Urinary bladder (tissue), 4 donors: ENCODE measurements around the gene NGLY1. TPM values are rescaled to one million over a fixed set of nuclear protein-coding genes. Genes with fewer than 3 reads are reported as not detected.

ENCODE experiments used
- DNase-seq: peaks from one replicate; pipeline ENCODE4 v3.0.0-alpha.2; 2015; ENCODE audit errors: extremely low spot score
- H3K27ac ChIP-seq: one replicate; pipeline ENCODE4 v1.5.1; 2013; ENCODE audit warnings: low read depth, mild to moderate bottlenecking, moderate library complexity
- H3K36me3 ChIP-seq: one replicate; pipeline ENCODE4 v1.6.1; 2013; ENCODE audit warnings: mild to moderate bottlenecking, moderate library complexity; ENCODE audit not compliant: insufficient read depth
- H3K4me1 ChIP-seq: one replicate; pipeline ENCODE4 v1.6.1; 2013; ENCODE audit warnings: mild to moderate bottlenecking, moderate library complexity; ENCODE audit not compliant: insufficient read depth
- H3K4me3 ChIP-seq: one replicate; pipeline ENCODE4 v1.5.1; 2013; ENCODE audit warnings: low read depth, low read length
- WGBS: extraction: QIAGEN DNeasy Blood & Tissue Kit; methylation state at CpG from one replicate; pipeline ENCODE4 v1.1.7; 2013; 5-methylcytosine and 5-hydroxymethylcytosine counted together
- polyA plus RNA-seq: library from polyadenylated mRNA; stranded (reverse); fragments of 200-250 nt; gene quantifications from one replicate; pipeline ENCODE4 v1.2.3, GENCODE V29; 2013
- total RNA-seq: library from RNA; depleted of rRNA; stranded (reverse); fragments of >200 nt; gene quantifications from one replicate; pipeline ENCODE4 v1.2.3, GENCODE V29; 2014
- donor health status: healthy with polysubstance abuse.
- donor health status: healthy.

NGLY1 gene
- total and polyA plus RNA-seq, 2 donors, result 14.6 to 59.6 TPM

DNA sequence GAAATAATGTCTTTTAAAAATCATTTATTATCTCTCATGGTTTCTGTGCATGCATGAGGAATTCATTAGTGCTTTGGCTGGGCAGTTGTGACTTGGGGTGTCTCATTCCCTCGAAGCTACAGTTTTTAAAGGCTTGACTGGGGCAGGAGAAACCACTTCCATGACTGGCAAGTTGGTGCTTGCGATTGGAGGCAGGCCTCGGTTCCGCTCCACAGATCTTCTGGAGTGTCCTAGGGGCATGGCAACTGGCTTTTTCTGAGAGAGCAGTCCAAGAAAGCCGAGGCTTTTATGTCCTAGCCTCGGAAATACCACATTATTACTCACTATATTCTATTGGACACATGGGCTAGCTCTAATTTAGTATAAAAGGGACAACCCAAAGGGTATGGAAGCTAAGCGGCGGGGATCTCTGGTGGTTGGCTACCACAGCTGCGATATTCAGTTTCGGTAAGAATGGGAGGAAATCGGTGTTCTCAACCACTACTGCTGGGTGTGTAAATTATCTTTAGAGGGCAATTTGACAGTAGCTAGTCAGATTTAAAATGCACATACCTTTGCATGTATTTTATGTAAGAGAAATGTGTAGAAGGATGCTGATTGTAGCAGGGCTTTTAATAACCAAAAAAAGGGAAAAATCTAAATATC, 69.8 kb downstream of the NGLY1 start:
- Histone ChIP-seq H3K4me3 (no peak overlapping the region), H3K27ac (no peak overlapping the region), H3K4me1 (no peaks in the 10 kb centered on the region), H3K36me3 (no peaks in the 10 kb centered on the region)
- no peak for DNase-seq
- WGBS, result 89% methylated on average over 11 of the region's 11 CpGs

DNA sequence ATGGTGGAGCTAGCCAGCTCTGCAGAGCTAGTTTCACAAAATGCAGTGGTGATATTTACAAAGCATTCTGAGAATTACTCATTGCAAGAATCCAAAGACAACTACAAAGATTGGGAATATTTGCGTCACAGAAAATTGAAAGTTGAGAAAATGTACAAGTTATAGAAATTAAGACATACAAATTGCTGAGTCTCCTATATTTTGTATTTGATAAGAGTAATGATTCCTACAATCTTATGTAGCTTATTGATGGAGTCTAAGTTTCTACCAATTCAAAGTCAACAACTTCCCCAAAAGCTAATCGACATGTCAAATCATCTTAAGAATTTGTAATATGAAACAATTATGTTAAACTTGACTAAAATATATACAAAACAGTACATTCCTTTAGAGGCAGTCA, 72.2 kb downstream of the NGLY1 start:
- 97% methylated on average over 2 of the region's 2 CpGs for WGBS
- no peak for DNase-seq

DNA sequence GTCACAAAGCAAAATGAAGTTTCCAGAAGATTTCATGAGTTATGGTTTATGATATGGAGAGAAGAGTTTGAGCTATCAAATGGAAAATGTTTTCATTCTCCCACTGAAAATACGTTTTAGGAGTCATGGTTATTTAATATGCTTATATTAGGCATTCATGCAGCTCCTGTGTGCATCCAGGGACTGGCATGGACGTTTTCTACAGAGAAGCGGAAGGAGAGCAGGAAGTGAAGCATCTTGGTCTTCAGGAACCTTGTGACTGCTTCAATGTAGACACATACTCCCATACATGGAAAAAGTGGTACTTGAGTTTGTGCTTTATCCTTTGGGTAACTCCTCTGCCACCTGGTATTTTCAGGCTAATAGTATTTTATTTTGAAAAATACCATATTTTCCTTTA, 75.2 kb downstream of the NGLY1 start:
- H3K36me3 ChIP-seq, result no peaks in the 10 kb centered on the region
- no peak overlapping the region for H3K4me3 ChIP-seq
- no peak overlapping the region for H3K27ac ChIP-seq
- DNase-seq, result no peak
- WGBS, result 59% methylated on average over 3 of the region's 3 CpGs
- no peaks in the 10 kb centered on the region for H3K4me1 ChIP-seq

More for the DNA sequence above, 72.2 kb downstream of the NGLY1 start:
- Histone ChIP-seq H3K4me3 (no peak overlapping the region), H3K36me3 (no peaks in the 10 kb centered on the region), H3K4me1 (no peaks in the 10 kb centered on the region), H3K27ac (no peak overlapping the region)

DNA sequence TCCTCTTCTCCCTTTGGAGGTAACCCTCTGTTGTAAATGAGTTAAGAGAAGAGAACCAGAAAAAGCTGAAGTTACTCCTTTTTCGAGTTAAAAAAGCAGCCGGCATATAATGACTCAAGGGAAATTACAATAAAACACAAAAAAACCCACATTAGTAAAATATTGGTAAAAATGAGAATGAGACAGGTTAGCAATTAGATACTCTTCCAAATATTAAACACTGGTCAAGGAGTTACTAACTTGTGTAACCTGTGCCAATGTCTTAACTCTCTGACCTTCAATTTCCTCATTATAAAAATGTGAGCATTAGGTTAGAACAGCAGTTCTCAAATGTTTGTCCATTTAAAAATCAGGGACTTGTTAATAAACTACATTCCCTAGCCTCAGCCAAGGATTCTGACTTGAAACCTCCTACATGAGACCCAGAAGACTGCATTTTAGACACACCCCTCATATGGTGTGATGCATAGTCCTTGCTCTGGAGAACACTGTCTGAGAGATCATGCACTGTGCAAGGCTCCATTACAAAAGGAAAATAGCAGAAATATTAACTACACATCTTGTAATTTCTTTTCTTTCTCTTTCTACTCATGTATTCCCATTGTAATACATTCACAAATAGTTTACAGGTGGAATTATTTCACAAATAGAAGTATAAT, 75.8 kb downstream of the NGLY1 start:
- Histone ChIP-seq H3K4me3 (no peak overlapping the region), H3K27ac (no peak overlapping the region), H3K36me3 (no peaks in the 10 kb centered on the region), H3K4me1 (no peaks in the 10 kb centered on the region)
- DNase-seq, result no peak
- 94% methylated on average over 2 of the region's 2 CpGs for WGBS

DNA sequence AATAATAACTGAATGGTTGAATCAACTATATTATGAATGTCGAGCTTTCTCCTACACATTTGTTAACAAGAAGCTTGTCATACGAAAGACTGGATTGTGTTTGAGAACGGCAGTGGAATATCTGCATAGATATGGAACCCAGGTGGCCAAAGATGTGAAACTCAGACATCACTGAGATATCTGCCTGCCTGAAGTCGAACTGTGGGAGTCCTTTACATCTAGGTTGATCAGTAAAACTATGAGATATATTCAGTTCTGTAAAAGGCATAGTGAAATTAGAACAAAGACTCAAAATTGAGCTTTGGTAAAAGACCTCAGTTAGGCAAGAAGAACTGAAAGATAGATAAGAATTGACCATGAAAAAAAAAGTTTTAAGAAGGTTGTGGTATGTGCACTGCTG, 77.0 kb downstream of the NGLY1 start:
- Histone ChIP-seq H3K27ac (no peak overlapping the region), H3K36me3 (no peaks in the 10 kb centered on the region), H3K4me3 (no peak overlapping the region), H3K4me1 (no peaks in the 10 kb centered on the region)
- no peak for DNase-seq
- WGBS, result 76% methylated on average over 4 of the region's 4 CpGs

DNA sequence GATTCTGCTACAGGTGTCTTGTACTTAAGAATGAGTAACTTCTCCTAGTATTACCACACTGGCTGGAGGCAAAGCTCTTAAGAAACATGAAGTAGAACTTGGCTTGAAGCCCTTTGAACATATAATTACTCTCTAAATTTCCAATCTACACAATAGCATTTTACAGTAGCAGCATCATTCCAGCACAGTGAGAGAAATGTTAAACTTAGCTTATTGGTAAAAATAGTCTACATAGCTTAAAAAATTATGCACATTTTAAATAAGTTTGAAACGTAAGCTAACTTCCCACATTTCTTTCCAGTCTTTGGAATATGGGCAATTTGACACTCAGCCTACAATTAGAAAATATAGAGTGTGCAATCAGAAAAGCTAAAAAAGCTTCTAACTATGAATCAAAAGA, 85.7 kb downstream of the NGLY1 start:
- WGBS, result 66% methylated on average over 1 of the region's 1 CpG
- H3K4me1 ChIP-seq, result no peaks in the 10 kb centered on the region
- no peak overlapping the region for H3K27ac ChIP-seq
- no peak for DNase-seq
- no peak overlapping the region for H3K4me3 ChIP-seq
- H3K36me3 ChIP-seq, result no peaks in the 10 kb centered on the region

DNA sequence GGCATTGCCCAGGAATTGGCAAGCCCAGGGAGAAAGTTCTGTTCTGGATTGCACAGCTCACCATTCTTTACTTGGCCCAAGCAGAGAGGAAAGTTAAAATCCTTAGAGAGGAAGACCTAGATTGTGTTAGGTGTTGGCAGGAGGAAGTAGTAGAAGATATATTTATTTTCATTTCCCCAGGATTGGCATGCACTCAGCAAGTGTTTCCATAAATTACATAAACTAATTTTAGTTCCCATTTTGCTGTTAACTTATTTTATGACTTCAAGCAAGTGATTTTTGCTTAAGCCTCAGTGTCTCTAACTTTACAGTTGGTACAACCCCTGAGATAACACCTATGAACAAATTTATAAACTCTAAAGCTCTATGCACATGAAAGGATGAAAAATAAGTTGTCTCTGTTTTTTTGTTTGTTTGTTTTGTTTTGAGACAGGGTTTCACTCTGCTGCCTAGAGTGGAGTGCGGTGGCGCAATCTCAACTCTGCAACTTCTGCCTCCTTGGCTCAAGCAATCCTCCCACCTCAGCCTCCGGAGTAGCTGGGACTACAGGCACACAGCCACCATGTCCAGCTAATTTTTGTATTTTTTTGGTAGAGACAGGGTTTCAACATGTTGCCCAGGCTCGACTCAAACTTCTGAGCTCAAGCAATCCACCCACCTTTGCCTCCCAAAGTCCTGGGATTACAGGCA, 87.4 kb downstream of the NGLY1 start:
- WGBS, result 88% methylated on average over 4 of the region's 4 CpGs
- H3K4me3 ChIP-seq, result no peak overlapping the region
- no peak for DNase-seq
- H3K4me1 ChIP-seq, result no peaks in the 10 kb centered on the region
- H3K27ac ChIP-seq, result no peak overlapping the region
- no peaks in the 10 kb centered on the region for H3K36me3 ChIP-seq

DNA sequence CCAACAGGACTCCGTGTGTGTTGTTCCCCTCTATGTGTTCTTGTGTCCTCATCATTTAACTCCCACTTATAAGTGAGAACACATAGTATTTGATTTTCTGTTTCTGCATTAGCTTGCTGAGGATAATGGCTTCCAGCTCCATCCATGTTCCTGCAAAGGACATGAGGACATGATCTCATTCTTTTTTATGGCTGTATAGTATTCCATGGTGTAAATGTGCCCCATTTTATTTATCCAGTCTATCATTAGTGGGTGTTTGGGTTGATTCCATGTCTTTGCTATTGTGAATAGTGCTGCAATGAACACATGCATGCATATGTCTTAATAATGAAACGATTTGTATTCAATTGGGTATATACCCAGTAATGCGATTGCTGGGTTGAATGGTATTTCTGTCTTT, 90.0 kb downstream of the NGLY1 start:
- Histone ChIP-seq H3K4me1 (peaks cover 2% of the 10 kb centered on the region), H3K4me3 (no peak overlapping the region), H3K27ac (no peak overlapping the region), H3K36me3 (no peaks in the 10 kb centered on the region)
- no peak for DNase-seq
- WGBS, result 84% methylated on average over 3 of the region's 3 CpGs

DNA sequence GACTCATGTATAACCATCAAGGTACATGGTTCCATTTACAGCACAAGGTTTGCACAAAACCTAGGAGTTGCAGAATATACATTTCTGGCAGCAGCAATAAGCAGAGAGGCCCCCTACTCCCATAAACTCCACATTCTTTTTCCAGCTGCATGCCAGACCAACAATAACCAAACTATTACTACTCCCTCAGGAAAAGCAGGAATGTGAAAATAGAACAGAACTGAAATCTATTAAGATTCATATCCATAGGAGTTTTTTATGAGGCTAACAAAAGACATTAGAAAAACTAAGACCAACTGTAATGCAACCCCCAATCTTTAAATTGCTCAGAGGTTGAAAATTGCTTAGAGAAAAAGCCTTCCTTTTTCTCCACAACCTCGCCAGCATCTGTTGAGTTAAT, 90.9 kb downstream of the NGLY1 start:
- peaks cover 2% of the 10 kb centered on the region for H3K4me1 ChIP-seq
- WGBS, result 77% methylated on average over 1 of the region's 1 CpG
- peak; percentile 45 for DNase-seq
- H3K4me3 ChIP-seq, result no peak overlapping the region
- no peaks in the 10 kb centered on the region for H3K36me3 ChIP-seq
- H3K27ac ChIP-seq, result no peak overlapping the region

DNA sequence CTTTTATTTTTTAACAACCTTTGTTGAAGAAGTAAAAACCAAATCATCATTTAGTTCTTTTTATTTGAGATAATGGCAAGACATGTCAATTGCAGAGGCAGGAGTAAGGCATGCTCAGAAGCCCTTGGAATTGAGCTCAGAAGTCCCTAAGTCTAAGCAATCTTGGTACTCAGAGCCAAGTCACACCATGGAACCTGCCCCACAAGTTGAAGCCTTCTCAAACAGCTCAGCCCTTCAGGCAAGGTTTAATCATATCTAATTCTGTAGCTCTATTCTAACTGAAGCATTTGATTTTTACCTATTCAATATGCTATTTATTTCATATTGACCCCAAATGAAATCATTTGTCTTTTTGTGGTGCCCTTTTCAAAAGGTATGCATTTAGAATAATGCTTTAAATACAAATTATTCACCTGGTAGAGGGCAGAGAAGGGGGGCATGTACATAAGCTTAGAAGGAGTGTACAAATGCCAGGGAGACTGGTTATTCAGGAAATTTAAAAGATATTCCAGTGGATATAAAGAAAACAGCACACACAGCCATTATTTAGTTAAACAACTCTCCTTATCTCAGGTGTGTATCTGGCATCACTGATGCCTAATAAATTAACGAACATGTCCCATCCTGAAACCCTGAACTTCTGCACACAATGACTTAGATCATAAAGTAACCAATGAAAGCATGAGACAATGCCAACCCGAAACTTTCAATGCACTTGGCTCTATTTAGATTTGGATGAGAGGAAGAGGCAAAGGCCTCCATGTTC, 92.3 kb downstream of the NGLY1 start:
- DNase-seq, result peak; percentile 72
- WGBS, result 89% methylated on average over 2 of the region's 2 CpGs
- no peak overlapping the region for H3K27ac ChIP-seq
- peaks cover 2% of the 10 kb centered on the region for H3K4me1 ChIP-seq
- H3K36me3 ChIP-seq, result no peaks in the 10 kb centered on the region
- no peak overlapping the region for H3K4me3 ChIP-seq

DNA sequence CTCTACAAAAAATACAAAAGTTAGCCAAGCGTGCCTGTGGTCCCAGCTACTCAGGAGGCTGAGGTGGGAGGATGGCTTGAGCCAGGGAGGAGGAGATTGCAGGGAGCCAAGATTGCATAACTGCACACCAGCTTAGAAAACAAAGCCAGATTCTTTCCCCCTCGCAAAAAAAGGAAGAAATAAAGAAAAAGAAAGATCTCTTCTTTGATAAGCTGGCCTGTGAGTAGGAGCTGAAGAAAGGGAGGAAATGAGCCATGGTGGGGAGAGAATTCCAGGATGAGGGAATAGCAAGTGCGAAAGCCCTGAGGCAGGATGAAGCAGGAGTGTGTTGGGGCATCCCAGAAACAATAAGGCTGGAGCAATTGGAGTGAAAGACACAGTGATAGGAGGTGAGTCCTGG, 94.0 kb downstream of the NGLY1 start:
- no peak overlapping the region for H3K4me3 ChIP-seq
- DNase-seq, result no peak
- H3K27ac ChIP-seq, result no peak overlapping the region
- no peaks in the 10 kb centered on the region for H3K36me3 ChIP-seq
- peaks cover 2% of the 10 kb centered on the region for H3K4me1 ChIP-seq
- WGBS, result 71% methylated on average over 3 of the region's 3 CpGs

DNA sequence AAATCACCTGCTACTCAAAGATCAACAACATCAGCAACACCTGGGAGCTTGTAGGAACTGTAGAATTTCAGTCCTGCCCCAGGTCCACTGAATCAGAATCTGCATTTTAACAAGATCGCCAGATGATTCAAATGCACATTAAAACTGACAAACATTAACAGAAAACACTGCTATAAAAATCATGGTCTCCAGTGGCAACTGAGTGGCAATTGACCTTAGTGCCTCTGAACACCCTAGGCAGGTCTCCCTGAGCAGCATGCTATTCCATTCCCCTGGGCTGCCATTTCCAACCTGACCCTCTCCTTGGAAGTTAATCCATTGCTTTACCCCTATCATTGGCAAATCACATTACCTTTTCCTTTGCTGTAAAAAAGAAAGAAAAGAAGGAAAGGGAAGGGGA, 95.5 kb downstream of the NGLY1 start:
- no peak for DNase-seq
- Histone ChIP-seq H3K27ac (no peak overlapping the region), H3K4me1 (peaks cover 2% of the 10 kb centered on the region), H3K4me3 (no peak overlapping the region), H3K36me3 (no peaks in the 10 kb centered on the region)
- 80% methylated on average over 1 of the region's 1 CpG for WGBS

DNA sequence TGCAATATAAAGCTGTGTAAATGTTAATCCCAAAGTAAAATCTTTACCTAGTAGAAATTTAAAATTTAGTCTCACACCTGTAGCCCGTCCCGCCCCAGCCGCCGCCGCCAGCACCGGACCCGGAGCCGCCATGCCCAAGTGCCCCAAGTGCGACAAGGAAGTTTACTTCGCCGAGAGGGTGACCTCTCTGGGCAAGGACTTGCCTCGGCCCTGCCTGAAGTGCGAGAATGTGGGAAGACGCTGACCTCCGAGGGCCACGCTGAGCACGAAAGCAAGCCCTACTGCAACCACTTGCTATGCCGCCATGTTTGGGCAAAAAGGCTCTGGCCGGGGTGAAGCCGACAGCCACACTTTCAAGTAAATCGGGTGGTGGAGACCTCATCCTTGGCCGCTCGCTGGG, 96.5 kb downstream of the NGLY1 start:
- Histone ChIP-seq H3K36me3 (no peaks in the 10 kb centered on the region), H3K27ac (no peak overlapping the region), H3K4me3 (no peak overlapping the region), H3K4me1 (peaks cover 2% of the 10 kb centered on the region)
- 95% methylated on average over 23 of the region's 23 CpGs for WGBS
- DNase-seq, result no peak
